ENCODE data around the gene CTCF.

Gene CTCF

GRCh38 chr16:67613808-67614207 is 51.5 kb downstream of the CTCF start:
- DNase-seq, result no peak

- DNase-seq, result no peak
Measured at GRCh38 chr16:67628216-67628615, 65.9 kb downstream of the CTCF start.

- DNase-seq, result no peak
Measured at GRCh38 chr16:67632415-67633172, 70.3 kb downstream of the CTCF start.

- DNase-seq, result no peak
Measured at GRCh38 chr16:67636713-67637112, 74.4 kb downstream of the CTCF start.

GRCh38 chr16:67637625-67638024 is 75.3 kb downstream of the CTCF start:
- no peak for DNase-seq

DNA sequence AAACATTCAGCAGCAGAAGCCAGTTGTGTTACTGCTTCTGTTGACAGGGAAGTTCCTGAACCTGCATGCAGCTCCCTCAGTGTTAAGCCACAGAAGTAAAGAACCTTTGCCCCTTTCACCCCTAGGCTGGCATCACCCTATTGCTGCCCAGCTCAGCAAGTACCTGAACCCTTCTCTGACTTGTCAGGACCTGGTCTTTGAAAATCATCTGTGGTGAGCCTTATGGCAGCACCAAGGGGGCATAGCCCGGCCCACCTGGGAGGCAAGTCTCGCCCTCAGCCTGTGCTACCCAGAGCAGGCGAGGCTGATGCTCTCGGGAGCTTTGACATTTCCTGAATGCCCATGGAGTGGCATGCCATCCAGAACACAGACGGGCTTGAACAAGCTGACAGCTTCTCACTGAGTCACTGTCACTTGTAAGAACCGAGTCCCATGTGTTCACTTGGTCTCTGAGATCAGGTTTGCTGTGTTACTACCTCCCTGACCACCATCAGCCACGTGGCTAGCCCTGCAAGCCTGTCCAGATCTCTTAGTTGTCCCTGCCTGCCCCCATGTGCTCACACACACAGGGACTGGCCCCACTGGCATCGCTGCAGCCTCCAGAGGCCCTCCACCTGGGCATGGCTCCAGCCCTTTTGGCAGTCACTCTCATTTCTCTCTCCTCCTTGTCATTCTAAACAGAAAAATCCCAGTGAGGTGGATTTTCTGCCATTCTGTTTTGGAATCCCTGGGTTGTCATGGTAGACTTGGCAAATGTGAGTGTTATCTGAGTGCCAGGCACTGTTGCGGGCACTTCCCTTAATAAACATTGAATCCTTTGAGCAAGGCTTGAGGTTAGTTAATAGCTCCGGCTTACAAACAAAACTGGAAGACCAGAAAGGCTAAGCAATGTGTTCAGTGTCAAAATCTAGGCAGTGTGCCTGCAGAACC is 79.7 kb downstream of the CTCF start:
- DNase-seq, result peak; percentile 42

- DNase-seq, result no peak
Measured at GRCh38 chr16:67644038-67644437, 81.7 kb downstream of the CTCF start.

DNA sequence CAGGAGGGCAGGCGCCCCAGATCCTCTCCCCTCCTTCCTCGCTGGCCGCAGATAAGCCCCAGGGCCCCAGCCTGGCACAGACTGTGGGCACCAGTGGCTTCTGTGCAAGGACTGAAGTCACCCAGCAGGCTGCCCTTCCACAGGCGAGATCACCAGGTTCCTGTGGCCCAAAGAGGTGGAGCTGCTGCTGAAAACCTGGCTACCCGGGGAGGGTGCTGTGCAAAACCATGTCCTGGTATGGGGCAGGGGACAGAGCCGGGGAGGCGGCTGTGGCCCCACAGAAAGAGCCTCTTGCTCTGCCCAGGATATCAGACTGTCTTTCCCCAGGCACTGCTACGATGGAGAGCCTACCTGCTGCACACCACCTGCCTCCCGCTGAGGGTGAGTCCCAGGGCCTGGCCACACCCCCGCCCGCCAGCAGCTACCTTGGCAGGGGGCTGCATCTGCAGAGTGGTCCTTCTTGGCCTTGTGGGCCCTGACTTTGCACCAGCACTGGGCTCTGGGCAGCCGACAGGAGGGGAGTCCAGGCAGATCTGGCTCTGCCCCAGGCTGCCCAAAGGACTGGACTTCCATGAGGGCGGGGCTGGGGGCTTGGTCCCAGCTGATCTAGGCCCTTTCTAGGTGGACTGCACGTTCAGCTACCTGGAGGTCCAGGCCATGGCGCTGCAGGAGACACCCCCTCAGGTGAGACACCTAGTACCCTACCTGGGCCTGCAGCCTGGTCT is 83.2 kb downstream of the CTCF start:
- DNase-seq, result no peak

- no peak for DNase-seq
Measured at GRCh38 chr16:67647111-67647651, 84.9 kb downstream of the CTCF start.

GRCh38 chr16:67647681-67648080 is 85.4 kb downstream of the CTCF start:
- no peak for DNase-seq

DNA sequence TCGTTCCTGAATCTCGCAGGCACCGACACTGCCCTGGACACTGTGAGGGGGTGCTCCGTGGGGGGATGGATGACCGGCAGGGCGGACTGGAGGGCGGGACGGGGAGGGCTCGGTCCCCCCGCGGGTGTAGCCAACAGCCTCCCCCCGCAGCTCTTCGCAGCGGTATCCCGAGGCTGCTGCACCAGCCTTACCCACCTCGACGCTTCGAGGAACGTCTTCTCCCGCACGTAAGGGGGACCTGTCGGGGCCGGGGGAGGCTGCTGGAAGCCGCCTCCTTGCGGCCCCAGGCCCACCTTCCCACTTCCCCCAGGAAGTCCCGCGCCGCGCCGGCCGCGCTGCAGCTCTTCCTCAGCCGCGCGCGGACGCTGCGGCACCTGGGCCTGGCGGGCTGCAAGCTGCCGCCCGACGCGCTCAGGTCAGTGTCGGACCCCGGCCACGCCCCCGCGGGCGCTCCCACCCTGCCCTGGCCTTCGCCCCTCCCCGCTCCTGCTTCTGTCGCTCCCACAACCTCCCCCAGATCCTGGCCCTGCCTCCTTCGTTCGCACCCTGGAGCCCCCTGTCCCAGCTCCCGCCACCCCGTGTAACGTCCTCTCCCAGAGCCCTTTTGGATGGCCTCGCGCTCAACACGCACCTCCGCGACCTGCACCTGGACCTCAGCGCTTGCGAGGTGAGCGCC is 85.9 kb downstream of the CTCF start:
- no peak for DNase-seq

GRCh38 chr16:67648764-67649407 is 86.6 kb downstream of the CTCF start:
- DNase-seq, result no peak

GRCh38 chr16:67649494-67649931 is 87.2 kb downstream of the CTCF start:
- DNase-seq, result no peak

DNA sequence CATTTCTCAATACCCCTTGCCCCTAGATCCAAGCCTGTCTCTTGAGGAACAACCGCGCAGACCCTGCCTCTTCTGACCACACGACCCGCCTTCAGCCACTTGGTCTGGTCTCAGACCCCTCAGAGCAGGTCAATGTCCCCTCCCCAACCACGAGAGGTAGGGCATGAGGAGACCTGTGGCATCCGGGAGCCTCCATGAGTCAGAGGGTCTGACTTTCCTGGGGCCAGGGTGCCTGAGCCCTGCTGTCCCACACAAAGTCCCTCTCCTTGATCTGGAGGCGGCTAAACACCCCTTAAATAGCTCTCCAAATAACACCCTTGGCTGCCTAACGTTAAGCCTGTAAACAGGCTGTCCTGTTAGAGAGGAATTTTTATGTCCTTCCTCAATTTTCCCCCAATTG is 87.7 kb downstream of the CTCF start:
- DNase-seq, result no peak

GRCh38 chr16:67651039-67651438 is 88.7 kb downstream of the CTCF start:
- DNase-seq, result no peak

GRCh38 chr16:67651847-67652246 is 89.5 kb downstream of the CTCF start:
- DNase-seq, result no peak

GRCh38 chr16:67652578-67653127 is 90.3 kb downstream of the CTCF start:
- peak; percentile 15 for DNase-seq

GRCh38 chr16:67653128-67653788 is 90.9 kb downstream of the CTCF start:
- DNase-seq, result no peak

- DNase-seq, result no peak
Measured at GRCh38 chr16:67653789-67654402, 91.6 kb downstream of the CTCF start.

DNA sequence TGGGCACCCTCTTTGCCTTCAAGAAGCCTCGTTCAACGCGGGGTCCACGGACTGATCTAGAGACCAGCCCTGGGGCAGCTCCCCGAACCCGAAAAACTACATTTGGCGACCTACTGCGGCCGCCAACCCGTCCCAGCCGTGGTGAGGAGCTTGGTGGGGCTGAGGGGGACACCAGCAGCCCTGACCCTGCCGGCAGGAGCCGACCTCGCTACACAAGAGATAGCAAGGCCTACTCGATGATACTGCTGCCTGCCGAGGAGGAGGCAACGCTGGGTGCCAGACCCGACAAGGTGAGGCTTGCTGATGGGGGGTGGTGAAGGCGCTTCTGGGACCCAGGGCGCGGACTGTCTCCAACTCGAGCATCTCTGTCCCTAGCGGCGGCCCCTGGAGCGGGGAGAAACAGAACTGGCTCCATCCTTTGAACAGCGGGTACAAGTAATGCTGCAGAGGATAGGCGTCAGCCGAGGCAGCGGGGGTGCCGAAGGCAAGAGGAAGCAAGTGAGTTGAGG is 92.1 kb downstream of the CTCF start:
- DNase-seq, result no peak
